Upper lobe of left lung (tissue), 4 donors: ENCODE measurements around the gene DBH.

Experiments used
- CTCF ChIP-seq, 6 experiments: fragments of 450-650 bp in 4 of 6; fragments of 200-600 bp in 2 of 6; sonication (generic) in 2 of 6; IDR thresholded peaks; one replicate each; pipeline ENCODE4 v1.5.1; 2016 to 2019; ENCODE audit warnings: antibody characterized with exemption in 6 of 6
- EP300 ChIP-seq, 4 donors: sonication (generic); formaldehyde crosslinking; IDR thresholded peaks; one replicate each; pipeline ENCODE4 v1.5.1; 2017; ENCODE audit warnings: antibody characterized with exemption in 4 of 4, control low read depth in 2 of 4
- POLR2A ChIP-seq, 4 donors: fragments of 450-650 bp; IDR thresholded peaks; one replicate each; pipeline ENCODE4 v1.5.1; 2016 to 2017; ENCODE audit warnings: antibody characterized with exemption in 4 of 4, mild to moderate bottlenecking in 2 of 4
- POLR2AphosphoS5 ChIP-seq, 2 donors: sonication (generic); formaldehyde crosslinking; IDR thresholded peaks; one replicate each; pipeline ENCODE4 v1.5.1; 2017; ENCODE audit warnings: antibody characterized with exemption in 2 of 2

- TF ChIP-seq POLR2A (IDR thresholded peaks at IDR 0.05) (no peak), CTCF (IDR thresholded peaks at IDR 0.05) (no peak), POLR2AphosphoS5 (IDR thresholded peaks at IDR 0.05) (no peak), EP300 (IDR thresholded peaks at IDR 0.05) (no peak)
These were observed 53.1 kb downstream of the DBH start for GRCh38 chr9:133689151-133689763.
